ENCODE measurements around the gene SRRM4.

Gene SRRM4

GRCh38 chr12:119122047-119122446, 140.7 kb downstream of the SRRM4 start:
- TF ChIP-seq CTCF (IDR thresholded peaks at IDR 0.05; ENCODE audit: control insufficient read depth, extremely low read depth, insufficient read depth) = no peak
- DNase-seq (ENCODE audit: low read depth) = no peak
- H3K4me3 ChIP-seq (ENCODE audit: low read depth, low read length) = no peak overlapping the region

- DNase-seq (ENCODE audit: low read depth) = no peak
- H3K4me3 ChIP-seq (ENCODE audit: low read depth, low read length) = no peak overlapping the region
- TF ChIP-seq CTCF (IDR thresholded peaks at IDR 0.05; ENCODE audit: control insufficient read depth, extremely low read depth, insufficient read depth) = no peak
Observed at GRCh38 chr12:119122751-119123150, 141.4 kb downstream of the SRRM4 start.

DNA sequence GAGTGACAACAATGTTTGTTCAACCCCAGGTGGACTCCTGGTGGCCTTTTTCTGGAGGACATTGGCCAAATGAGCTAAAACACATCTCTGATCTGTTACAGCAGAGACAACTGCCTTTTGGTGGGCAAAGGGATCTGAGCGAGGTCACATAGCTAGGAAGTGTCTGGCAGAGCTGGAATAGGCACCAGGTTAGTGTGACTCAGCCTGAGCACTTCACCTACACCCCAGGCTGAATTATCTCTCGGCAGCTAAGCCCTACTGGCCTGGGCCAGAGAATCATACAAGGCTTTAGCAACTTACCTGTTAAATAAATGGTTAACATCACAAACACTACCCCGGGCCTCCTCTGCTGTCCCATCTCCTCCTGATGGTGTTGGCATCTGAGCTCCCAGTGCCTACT, 147.2 kb downstream of the SRRM4 start:
- no peak for TF ChIP-seq CTCF (IDR thresholded peaks at IDR 0.05; ENCODE audit: control insufficient read depth, extremely low read depth, insufficient read depth)
- DNase-seq (ENCODE audit: low read depth) = no peak
- no peak overlapping the region for H3K4me3 ChIP-seq (ENCODE audit: low read depth, low read length)

DNA sequence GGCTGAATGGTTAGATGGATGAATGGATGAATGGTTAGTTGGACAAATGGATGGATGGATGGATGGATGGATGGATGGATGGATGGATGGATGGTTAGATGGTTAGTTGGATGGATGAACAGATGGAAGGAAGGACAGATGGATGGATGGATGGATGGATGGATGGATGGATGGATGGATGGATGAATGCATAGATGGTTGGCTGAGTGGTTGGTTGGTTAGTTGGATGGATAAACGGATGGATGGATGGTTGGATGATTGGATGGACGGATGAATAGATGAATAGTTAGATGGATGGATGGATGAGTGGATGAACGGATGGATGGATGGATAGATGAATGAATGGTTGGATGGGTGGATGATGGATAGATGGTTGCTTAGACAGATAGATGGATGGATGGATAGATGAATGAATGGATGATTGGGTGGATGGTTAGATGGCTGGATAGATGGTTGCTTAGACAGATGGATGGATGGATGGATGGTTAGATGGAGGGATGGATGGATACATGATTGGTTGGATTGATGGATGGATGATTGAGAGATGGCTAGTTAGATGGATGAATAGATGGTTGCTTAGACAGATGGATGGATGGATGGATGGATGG, 148.6 kb downstream of the SRRM4 start:
- no peak overlapping the region for H3K4me3 ChIP-seq (ENCODE audit: low read depth, low read length)
- no peak for DNase-seq (ENCODE audit: low read depth)
- no peak for TF ChIP-seq CTCF (IDR thresholded peaks at IDR 0.05; ENCODE audit: control insufficient read depth, extremely low read depth, insufficient read depth)

GRCh38 chr12:119130523-119130922, 149.2 kb downstream of the SRRM4 start:
- TF ChIP-seq CTCF (IDR thresholded peaks at IDR 0.05; ENCODE audit: control insufficient read depth, extremely low read depth, insufficient read depth) = no peak
- H3K4me3 ChIP-seq (ENCODE audit: low read depth, low read length) = no peak overlapping the region
- DNase-seq (ENCODE audit: low read depth) = no peak

- TF ChIP-seq CTCF (IDR thresholded peaks at IDR 0.05; ENCODE audit: control insufficient read depth, extremely low read depth, insufficient read depth) = no peak
- no peak overlapping the region for H3K4me3 ChIP-seq (ENCODE audit: low read depth, low read length)
- DNase-seq (ENCODE audit: low read depth) = no peak
Observed at GRCh38 chr12:119134284-119135072, 153.1 kb downstream of the SRRM4 start.
